Mesothelial cell of epicardium (in vitro differentiated cells): Measurements from ENCODE around the gene HECTD4. TPM values are rescaled to one million over a fixed set of nuclear protein-coding genes. Genes with fewer than 3 reads are reported as not detected.
"Not testable (repeated sequence)": the region's sequence is repeated elsewhere in the genome, so short reads cannot be mapped to it uniquely, and the experiment has no call there.

ENCODE experiments used
- DNase-seq, 2 experiments: peaks; one replicate each; pipeline ENCODE4 v3.0.0; 2021; ENCODE audit warnings: low spot score in 2 of 2; ENCODE audit not compliant: unreplicated experiment in 2 of 2
- H3K27ac Mint-ChIP-seq: 2 replicates; pipeline ENCODE4 v1.8.0; 2021; ENCODE audit warnings: mixed read lengths
- H3K27me3 Mint-ChIP-seq: 2 replicates; pipeline ENCODE4 v1.8.0; 2021; ENCODE audit warnings: low read depth, mixed read lengths
- H3K36me3 Mint-ChIP-seq: 2 replicates; pipeline ENCODE4 v1.8.0; 2021; ENCODE audit warnings: mixed read lengths
- H3K4me1 Mint-ChIP-seq: 2 replicates; pipeline ENCODE4 v1.8.0; 2021; ENCODE audit warnings: mixed read lengths
- H3K4me3 Mint-ChIP-seq: 2 replicates; pipeline ENCODE4 v1.8.0; 2021; ENCODE audit warnings: mild to moderate bottlenecking, moderate library complexity, mixed read lengths
- H3K9me3 Mint-ChIP-seq: 2 replicates; pipeline ENCODE4 v1.8.0; 2021; ENCODE audit warnings: mixed read lengths
- total RNA-seq: library from RNA; stranded (reverse); gene quantifications from 3 replicates; pipeline ENCODE4 v1.2.1, GENCODE V29; 2021
- TF ChIP-seq, protein P1 (sequence below): fragments of 200-600 bp; sonication (generic); IDR thresholded peaks from one replicate; pipeline ENCODE4 v1.5.0; 2021; ENCODE audit warnings: antibody characterized with exemption; ENCODE audit not compliant: unreplicated experiment

The HECTD4 gene
- total RNA-seq, 1 donor from 2014 or later = 89.8 TPM

DNA sequence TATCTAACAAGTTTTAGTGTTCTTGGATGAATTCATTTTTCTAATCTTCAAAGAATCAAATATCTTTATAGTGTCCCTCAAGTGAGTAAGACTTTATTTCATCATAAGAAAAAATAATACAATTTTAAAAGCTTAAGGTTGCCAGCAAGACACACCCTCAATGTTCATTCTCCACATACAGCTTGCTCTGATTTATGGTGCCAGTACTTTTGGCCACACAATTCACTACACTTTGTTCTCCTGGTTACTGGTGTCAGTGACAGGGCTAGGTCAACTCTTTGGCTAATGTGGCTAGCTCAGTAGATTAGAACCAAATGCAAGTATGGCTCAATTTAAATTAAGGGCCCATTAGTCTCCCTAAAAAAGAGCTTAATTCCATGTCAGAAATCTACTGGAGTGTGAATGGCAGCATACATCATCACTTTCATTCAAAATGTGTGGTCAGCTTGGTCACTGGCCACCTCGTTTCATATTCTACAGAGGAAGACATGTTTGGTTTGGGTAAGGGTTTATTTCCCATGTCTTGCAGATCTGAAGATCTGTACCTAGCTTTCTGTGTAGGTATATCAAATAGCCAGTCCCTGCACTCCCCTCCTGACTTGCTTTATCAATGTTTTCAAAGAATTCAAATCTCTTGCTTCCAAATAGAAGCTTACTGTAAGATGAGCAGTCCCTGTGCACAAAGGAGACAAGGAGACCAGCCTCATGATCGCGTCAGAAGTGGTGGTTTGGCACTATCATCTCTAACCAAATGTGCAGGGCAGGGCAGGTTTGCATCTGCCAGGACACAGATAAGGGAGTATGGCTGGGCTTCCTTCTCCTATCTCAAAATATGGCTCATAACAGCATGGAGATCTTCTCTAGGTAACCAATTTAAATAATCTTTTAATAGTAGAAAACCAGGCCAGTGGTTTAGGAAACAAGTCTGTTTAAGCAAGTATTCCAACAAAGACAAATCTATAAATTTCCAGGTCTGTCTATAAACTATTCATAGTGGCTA lies 31.3 kb downstream of the HECTD4 start:
- H3K36me3 Mint-ChIP-seq = no peaks in the 10 kb centered on the region
- H3K4me1 Mint-ChIP-seq = peaks cover 39% of the 10 kb centered on the region
- TF ChIP-seq, protein P1, sequence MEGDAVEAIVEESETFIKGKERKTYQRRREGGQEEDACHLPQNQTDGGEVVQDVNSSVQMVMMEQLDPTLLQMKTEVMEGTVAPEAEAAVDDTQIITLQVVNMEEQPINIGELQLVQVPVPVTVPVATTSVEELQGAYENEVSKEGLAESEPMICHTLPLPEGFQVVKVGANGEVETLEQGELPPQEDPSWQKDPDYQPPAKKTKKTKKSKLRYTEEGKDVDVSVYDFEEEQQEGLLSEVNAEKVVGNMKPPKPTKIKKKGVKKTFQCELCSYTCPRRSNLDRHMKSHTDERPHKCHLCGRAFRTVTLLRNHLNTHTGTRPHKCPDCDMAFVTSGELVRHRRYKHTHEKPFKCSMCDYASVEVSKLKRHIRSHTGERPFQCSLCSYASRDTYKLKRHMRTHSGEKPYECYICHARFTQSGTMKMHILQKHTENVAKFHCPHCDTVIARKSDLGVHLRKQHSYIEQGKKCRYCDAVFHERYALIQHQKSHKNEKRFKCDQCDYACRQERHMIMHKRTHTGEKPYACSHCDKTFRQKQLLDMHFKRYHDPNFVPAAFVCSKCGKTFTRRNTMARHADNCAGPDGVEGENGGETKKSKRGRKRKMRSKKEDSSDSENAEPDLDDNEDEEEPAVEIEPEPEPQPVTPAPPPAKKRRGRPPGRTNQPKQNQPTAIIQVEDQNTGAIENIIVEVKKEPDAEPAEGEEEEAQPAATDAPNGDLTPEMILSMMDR = no peak
- peak overlapping the region; percentile 6 for H3K27ac Mint-ChIP-seq
- no peaks in the 10 kb centered on the region for H3K9me3 Mint-ChIP-seq
- H3K4me3 Mint-ChIP-seq = no peak overlapping the region
- H3K27me3 Mint-ChIP-seq = no peaks in the 10 kb centered on the region
- no peak for DNase-seq

GRCh38 chr12:112349431-112349830 lies 32.8 kb downstream of the HECTD4 start:
- H3K4me1 Mint-ChIP-seq = peaks cover 39% of the 10 kb centered on the region
- H3K27ac Mint-ChIP-seq = peak overlapping the region; percentile 52
- H3K27me3 Mint-ChIP-seq = no peaks in the 10 kb centered on the region
- no peak for DNase-seq
- no peaks in the 10 kb centered on the region for H3K36me3 Mint-ChIP-seq
- TF ChIP-seq, protein P1 = no peak
- H3K4me3 Mint-ChIP-seq = no peak overlapping the region
- H3K9me3 Mint-ChIP-seq = no peaks in the 10 kb centered on the region

DNA sequence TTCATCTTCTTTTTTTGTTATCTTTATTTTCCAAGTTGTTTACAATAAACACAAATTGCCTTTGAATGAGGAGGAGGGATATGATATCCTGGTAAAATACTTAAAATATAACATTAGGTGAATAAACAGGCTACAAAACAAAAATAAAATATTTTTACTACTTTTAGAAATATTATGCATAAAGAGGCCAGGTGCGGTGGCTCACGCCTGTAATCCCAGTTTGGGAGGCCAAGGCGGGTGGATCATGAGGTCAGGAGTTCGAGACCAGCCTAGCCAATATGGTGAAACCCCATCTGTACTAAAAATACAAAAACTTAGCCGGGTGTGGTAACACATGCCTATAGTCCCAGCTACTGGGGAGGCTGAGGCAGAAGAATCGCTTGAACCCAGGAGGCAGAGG lies 33.3 kb downstream of the HECTD4 start:
- not testable (repeated sequence) for DNase-seq, H3K36me3 Mint-ChIP-seq, H3K9me3 Mint-ChIP-seq, H3K4me3 Mint-ChIP-seq, H3K27me3 Mint-ChIP-seq, H3K27ac Mint-ChIP-seq
- H3K4me1 Mint-ChIP-seq = peaks cover 42% of the 10 kb centered on the region

DNA sequence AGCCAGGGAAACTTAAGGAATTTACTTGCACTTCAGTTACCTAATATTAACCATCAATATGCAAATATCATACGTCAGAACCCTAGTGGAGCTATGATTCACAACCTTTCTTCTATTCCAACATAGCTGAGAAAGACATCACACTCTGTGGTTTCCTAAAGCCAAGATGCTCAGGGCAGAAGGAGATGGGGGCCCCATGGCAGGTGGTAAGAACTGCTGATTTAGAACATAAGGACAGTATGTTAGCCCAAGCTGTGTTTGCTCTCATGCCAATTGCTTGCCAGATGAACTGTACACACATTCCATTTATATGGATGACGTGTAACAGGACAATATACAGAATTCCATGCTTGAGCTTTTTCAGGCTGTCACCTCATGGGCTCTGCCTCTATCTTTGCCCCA lies 34.6 kb downstream of the HECTD4 start:
- Mint-ChIP-seq H3K4me1 (peaks cover 54% of the 10 kb centered on the region), H3K9me3 (no peaks in the 10 kb centered on the region), H3K27me3 (no peaks in the 10 kb centered on the region), H3K27ac (peak overlapping the region; percentile 30), H3K4me3 (no peak overlapping the region), H3K36me3 (no peaks in the 10 kb centered on the region)
- TF ChIP-seq, protein P1 = no peak
- DNase-seq = no peak

- Mint-ChIP-seq H3K4me1 (peaks cover 57% of the 10 kb centered on the region), H3K27me3 (no peaks in the 10 kb centered on the region), H3K9me3 (no peaks in the 10 kb centered on the region), H3K4me3 (no peak overlapping the region), H3K27ac (peak overlapping the region; percentile 6), H3K36me3 (no peaks in the 10 kb centered on the region)
- no peak for DNase-seq
- TF ChIP-seq, protein P1 = no peak
Observed at GRCh38 chr12:112346194-112346593, 36.0 kb downstream of the HECTD4 start.

GRCh38 chr12:112344220-112344619 lies 38.0 kb downstream of the HECTD4 start:
- H3K27me3 Mint-ChIP-seq = no peaks in the 10 kb centered on the region
- no peak overlapping the region for H3K4me3 Mint-ChIP-seq
- no peaks in the 10 kb centered on the region for H3K36me3 Mint-ChIP-seq
- TF ChIP-seq, protein P1 = no peak
- H3K9me3 Mint-ChIP-seq = no peaks in the 10 kb centered on the region
- DNase-seq = no peak
- peaks cover 47% of the 10 kb centered on the region for H3K4me1 Mint-ChIP-seq
- no peak overlapping the region for H3K27ac Mint-ChIP-seq
